ENCODE measurements around the gene SOD3.

The SOD3 gene

DNA sequence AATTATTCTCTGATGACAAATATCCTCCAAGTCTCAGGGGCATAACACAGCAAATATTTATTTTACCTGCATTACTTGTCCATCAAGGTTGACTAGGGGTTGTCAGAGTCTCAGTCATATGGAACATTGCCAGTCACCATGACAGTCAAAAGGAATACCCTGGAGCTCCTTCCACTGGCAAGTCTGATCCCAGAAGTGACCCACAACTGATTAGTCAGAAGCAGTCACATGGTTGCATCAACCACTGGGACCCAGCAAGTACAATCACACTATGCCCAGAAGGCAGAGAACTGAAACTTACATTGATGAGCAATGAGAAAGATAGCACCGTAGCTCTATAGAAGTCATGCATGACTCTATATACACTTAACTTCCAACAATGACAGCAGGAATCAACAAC is 41.9 kb upstream of the SOD3 start:
- no peak overlapping the region for H3K4me3 ChIP-seq
- TF ChIP-seq, protein P1, sequence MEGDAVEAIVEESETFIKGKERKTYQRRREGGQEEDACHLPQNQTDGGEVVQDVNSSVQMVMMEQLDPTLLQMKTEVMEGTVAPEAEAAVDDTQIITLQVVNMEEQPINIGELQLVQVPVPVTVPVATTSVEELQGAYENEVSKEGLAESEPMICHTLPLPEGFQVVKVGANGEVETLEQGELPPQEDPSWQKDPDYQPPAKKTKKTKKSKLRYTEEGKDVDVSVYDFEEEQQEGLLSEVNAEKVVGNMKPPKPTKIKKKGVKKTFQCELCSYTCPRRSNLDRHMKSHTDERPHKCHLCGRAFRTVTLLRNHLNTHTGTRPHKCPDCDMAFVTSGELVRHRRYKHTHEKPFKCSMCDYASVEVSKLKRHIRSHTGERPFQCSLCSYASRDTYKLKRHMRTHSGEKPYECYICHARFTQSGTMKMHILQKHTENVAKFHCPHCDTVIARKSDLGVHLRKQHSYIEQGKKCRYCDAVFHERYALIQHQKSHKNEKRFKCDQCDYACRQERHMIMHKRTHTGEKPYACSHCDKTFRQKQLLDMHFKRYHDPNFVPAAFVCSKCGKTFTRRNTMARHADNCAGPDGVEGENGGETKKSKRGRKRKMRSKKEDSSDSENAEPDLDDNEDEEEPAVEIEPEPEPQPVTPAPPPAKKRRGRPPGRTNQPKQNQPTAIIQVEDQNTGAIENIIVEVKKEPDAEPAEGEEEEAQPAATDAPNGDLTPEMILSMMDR (IDR thresholded peaks at IDR 0.05), result no peak
- no peak overlapping the region for H3K27ac ChIP-seq
- no peak for DNase-seq (ENCODE audit: low spot score)

DNA sequence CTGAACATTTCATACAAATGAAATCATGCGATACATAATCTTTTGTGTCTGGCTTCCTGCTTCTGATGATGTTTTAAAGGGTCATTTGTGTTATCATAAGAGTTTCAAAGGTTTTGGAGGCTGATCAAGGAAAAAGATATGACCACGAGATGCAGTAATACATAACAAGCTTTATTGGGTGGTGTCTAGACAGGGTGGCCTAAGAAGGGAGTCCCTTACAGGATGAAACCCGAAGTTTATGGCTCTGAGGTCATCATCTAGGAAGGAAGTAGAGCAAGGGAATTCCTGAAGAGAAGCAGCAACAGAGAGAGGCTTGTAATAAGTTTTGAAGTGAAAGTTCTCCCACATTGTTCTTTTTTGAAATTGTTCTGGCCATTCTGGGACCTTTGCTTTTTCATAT is 40.8 kb upstream of the SOD3 start:
- H3K4me3 ChIP-seq, result no peak overlapping the region
- TF ChIP-seq, protein P1 (IDR thresholded peaks at IDR 0.05), result no peak
- H3K27ac ChIP-seq, result no peak overlapping the region
- DNase-seq (ENCODE audit: low spot score), result no peak

DNA sequence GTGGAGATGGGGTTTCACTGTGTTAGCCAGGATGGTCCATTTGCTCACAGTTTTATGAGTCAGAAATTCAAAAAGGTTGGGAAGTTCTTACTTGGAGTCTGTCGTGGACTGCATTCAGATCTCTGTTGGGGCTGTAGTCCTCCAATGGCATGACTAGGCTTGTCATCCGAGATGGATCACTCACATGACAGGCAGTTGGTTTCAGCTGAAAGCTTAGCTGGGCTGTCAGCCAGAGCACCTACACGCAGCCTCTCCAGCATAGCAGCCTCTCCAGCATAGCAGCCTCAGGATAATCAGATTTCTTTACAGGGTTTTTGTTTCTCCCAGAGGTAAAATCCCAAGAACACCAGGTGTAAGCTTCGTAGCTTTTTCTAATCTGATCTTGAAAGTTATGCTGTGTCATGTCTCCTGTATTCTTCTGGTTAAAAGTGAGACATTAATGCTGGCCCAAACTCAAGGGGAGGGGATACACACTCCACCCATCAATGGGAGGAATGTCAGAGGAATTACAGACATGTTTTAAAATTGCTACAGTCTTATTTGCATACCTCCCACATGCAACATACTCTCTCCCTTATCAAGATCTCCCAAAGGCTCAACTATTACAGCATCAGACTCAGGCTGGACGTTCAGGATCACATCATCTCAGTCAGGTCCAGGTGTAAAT is 31.6 kb upstream of the SOD3 start:
- Histone ChIP-seq H3K4me3 (no peak overlapping the region), H3K27ac (no peak overlapping the region)
- TF ChIP-seq, protein P1 (IDR thresholded peaks at IDR 0.05), result no peak
- no peak for DNase-seq (ENCODE audit: low spot score)

DNA sequence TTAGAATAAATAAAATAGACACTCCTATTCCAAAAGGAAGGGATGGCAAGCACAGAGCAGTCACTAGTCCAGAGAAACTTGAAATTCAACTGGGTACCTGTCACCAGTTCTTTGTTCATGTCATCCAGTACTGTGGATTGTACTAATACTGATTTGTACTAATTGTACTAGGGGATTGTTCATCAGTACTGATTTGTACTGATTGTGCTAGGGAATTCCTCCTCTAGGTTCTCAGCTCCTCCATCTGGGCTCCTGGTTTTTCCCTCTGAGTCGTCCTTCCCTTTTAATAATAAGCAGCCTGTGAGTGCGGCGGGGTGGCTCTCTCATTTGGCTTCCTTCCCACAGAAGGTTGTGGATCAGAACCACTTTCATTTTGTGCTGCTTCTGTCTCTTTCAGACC is 31.0 kb upstream of the SOD3 start:
- Histone ChIP-seq H3K4me3 (no peak overlapping the region), H3K27ac (no peak overlapping the region)
- no peak for DNase-seq (ENCODE audit: low spot score)
- TF ChIP-seq, protein P1 (IDR thresholded peaks at IDR 0.05), result no peak

DNA sequence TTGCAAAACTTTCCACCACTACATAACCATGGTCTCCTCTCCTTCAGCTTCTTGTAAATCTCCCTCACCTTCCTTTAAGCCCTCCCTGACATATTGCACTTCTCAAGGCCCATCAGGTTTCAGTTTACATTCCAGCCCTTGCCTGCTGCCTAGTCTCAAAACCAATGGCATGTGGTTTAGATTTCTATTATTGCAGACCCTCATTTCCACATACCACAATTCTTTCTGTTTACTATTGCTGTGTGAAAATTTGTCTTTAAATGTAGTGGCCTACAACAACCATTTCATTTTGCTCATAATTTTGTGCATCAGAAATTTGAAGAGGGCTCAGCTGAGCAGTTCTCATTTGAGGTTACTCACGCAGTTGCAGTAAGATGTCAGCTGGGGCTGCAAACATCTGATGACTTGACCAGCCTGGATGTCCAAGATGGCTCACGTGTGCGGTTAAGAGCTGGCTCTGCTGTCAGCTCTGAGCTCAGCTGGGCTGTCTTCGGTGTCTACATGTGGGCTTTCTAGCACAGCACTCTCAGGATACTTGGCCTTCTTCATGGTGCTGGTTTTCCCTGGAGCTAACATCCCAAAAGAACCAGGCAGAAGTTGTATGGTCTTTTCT is 29.9 kb upstream of the SOD3 start:
- DNase-seq (ENCODE audit: low spot score), result no peak
- no peak overlapping the region for H3K27ac ChIP-seq

DNA sequence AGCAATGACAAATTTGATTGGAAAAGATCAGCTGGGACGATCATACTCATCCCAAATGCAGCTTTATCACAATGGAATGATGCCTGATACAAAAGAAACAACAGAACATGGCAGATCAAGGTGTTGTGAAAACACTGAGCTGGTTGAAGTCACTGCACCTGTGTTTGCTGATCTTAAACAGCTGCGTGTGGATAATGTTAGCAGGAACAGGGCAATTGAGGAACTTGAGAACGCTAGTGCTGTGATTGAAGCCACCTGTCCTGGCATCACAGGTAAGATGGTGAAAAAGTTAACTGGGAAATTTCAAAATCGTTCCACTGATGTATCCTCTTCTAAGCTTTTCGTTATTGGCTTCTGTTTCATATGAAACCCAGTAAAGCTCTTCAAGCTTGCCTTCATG is 27.4 kb upstream of the SOD3 start:
- TF ChIP-seq, protein P1 (IDR thresholded peaks at IDR 0.05), result no peak

More for the DNA sequence above, 29.9 kb upstream of the SOD3 start:
- H3K4me3 ChIP-seq, result no peak overlapping the region
- TF ChIP-seq, protein P1 (IDR thresholded peaks at IDR 0.05), result no peak

DNA sequence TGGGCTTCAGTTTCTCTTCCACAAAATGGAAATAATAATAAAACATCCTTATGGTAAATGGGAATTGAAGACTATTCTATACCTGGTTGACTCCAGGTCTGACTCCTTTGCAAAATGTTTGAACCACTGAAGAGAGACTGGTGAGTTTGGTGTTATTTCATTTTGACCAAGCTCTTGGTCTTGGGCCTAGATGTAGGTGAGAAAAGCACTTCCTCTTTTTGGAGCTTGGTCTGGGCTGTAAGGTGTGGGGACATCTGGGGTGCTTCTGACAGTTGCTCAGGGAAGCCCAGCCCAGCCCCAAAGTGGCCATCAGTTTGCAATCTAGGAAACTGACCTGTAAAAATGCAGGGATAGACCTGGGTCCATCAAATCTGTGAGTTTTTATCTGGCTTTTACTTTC is 26.8 kb upstream of the SOD3 start:
- no peak for DNase-seq (ENCODE audit: low spot score)
- Histone ChIP-seq H3K27ac (no peak overlapping the region), H3K4me3 (no peak overlapping the region)
- TF ChIP-seq, protein P1 (IDR thresholded peaks at IDR 0.05), result no peak

More for the DNA sequence above, 27.4 kb upstream of the SOD3 start:
- H3K4me3 ChIP-seq, result no peak overlapping the region
- DNase-seq (ENCODE audit: low spot score), result no peak
- H3K27ac ChIP-seq, result no peak overlapping the region
